GF-D8 (cell line): ENCODE measurements around the gene CBX8.

Experiments
- DNase-seq: peaks from one replicate; lab custom pipeline; 2025; lab: John Stamatoyannopoulos, UW

The CBX8 gene

DNA sequence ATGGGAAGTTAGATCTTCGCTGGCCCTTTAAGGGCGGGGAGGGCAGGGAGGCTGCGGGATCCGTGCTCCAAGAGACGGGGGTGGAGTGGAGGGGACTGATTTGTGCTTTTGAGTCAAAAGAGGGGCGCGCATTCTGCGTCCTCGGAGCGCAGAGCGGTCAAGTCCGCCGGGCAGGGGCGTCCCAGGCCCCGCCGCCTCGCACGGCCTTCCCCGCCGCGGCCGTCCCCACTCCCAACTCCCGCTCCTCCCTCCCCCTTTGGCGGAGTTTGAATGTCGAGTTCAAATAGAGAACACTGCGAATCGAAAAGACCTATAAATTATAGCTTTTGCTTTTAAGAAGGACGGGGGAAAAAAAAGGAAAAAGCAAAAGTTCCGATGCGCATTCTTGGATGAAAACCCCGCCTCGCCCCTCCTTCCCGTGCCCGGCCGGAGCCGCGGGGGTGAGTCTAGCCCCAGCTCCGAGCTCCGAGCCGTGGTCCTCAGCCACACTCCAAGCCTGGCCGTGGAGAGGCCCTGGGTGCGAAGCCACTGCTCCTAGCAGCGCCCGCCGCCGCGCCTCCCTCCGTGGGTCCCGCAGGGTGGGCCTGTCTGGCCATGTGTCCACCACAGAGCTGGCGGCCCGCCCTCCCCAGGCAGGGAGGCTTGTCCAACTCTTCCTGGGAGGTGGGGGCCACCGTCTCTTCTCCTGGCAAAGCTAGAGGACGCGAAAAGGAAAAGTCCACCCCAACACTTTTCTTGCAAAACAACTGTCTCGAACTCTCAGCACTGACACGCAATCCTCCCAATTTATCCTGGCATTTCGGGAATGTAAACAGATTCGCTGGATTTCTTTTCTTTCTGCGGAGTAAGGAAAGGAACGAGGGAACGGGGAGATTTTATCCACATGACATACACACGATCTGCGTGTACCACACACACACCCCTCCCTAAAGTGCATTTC, 3.6 kb downstream of the CBX8 start:
- DNase-seq: no peak

DNA sequence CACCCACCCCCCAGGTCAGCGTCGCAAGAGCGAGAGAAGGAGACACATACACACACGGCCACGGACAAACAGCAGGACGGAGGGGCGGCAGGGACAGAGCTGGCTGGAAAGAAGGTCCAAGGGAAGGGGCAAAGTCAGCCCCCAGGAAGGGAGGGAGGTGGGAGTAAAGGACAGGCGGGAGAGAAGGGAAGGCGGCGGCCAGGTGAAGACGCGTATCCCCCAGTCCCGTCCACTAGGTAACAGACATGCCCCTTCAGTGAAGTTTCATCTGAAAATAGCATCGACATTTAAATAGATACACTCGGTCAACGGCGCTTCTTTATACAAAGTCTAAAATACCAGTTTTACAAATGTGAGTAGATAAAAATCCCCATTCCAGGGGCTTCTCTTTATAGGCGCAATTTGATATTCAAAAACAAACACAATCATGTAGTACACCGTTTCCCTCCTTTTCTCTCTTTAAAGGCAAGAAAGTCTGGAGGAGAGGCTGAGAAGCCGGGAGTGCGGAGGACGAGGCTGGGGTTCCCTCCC, 4.5 kb downstream of the CBX8 start:
- DNase-seq: no peak

DNA sequence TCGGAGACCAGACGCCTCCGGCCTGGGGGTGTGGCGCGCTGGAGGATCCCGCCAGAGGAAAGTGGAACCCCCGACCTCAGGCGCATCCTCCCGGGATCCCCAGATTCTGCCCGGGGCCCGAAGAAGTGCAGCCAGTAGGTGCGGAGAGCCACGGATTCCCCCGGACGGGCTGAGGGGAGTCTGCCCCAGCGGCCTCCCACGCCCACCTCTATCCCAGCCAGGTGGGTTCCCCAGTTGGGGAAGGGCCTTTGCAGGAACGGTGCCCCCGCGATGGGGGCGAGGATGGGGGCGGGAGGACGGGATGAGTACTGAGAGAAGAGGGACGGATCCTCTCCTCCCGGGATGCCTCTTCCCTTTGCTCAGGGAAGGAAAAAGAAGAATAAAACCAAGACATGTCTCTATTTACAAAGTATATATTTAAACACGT, 5.1 kb downstream of the CBX8 start:
- DNase-seq: no peak

DNA sequence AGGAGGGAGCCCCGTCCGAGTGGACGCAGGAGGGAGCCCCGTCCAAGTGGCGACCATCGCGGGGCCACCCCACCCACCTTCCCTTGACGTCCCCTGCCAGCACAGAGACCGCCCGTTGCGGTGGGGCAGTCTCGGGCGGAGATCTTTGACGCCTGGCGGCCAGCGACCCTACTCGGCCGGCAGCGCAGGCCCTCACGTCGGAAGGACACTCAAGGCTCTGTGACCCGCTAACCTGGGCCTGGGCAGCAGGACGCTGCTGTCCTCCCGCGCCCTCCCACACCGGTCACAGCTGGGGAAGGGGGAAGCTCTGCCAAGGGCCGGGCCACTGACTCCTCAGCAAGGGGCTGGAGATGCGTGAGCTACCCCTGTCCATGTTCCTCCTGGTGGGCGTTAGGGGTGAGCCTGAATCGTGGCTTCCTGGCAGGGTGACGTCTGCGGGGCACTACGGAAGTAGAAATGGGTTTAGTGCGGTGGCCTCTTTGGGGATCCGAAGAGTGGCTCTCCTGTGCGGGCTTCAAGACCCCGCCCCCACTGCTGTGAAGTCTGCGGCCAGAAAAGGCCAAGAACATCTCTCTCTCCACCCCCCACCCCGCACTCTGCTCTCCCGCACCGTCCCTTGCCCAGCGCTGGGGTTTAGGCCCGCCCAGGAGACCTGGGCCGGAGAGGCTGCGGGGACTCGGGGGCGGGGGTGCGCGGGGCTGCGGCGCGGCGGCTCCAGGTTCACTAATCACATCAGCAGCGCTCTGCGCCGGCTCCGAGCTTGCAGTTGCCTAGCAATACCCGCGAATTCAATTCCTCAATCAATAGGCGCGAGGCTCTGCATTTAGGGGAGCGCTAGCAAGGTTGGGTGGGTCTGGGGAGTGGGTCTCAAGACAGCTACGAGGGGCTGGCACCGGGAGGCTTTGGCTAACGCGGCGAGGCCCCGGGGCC, 5.8 kb downstream of the CBX8 start:
- DNase-seq: no peak

DNA sequence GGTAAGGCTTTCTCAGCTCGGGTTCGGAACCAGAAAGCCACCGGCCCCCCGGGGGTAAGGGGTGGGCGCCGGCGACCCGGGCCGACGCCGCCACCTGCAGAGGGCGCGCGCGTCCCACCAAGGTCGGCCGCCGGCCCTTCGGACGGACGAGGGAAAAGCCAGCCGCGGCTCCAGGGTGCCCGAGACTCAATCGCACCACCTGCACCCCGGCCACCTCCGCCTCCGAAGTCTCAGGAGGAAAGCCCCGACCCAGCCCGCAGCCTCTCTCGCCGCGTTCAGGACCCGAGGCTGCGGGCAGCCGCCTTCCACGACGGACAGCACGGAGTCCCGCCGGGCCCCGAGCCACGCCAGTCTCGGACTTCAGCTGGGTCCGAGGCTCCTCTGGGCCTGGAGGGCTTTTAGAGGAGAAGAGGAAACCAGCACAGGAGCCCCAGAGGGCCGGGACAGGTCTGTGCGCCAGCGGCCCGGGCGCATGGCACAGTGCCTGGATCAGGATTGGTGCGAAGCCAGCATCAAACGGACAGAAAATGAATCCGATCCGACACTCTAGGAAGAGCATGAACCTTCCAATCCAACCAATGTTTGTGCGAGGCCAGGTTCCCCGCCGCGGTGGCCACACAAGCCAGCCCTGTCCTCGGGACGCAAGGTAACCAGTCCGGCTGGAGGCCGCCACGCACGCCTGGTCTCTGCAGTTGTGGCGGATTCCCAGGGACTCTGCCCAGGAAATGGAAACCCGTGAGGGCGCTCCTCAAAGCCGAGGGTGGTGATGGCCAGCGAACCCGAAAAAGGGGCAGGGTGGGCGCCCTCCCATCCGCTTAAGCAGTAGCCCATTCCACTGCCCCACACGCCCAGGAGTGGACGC, 6.7 kb downstream of the CBX8 start:
- DNase-seq: no peak

DNA sequence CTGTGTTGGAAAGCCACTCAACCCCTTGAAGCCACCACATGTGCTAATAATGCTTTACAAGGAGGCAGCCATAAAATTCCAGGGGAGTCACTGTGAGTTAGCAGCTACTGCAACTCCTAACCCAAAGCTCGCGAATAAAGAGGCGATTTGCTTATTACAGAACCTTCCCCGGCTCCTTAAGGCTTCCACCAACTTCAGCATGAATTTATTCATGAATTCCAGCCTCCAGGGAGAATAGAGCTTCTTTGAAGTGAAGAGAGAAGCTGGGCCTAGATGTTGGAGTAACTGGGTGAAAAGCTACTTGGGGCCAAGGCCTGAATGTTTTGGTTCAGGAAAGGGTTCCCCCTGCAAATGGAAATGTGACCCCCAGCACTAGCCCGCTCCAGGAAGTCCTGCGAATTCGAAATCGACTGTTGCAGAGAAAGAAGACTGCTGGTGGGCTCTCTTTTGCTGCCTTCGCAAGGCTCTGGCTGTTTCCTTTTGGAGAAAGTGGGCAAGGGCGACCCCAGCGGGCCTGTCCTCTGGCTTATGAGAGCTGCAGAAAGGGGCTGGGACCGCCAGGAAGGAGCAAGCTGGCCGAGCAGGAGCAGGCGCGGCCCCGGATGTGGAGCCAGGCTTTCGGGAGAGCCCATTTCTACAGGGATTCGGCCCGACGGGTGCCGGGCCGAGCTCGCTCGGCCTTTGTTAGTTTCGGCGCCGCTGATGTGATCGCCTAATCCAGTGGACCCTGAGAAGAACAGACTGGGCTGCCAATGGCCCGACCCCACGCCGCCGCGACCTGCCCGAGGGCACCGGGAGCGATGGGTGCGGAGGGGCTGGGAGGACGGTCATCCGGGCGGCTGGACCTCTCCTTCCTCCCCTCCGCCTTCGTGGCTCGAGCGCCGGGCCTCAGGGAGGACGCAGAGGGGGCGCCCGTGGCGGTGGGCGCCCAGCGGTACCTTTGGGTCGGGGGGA, 7.6 kb downstream of the CBX8 start:
- no peak for DNase-seq

DNA sequence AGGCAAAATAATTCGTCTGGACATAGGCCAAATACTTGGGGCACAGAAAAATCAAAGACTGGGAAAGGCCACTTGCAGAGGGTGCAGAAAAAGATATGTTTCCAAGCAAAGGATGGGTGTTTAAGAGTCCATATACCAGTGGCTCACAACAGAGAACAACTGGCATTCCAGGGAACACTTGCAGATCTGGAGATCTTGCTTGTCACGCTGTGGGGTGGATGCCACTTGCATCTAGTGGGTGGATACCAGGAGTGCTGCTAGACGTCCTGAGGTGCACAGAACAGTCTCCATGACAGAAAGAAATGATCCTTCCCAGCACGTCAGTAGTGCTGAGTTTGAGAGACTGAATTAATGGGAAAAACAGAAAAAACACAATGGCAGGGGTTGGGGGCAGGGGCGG, 8.4 kb downstream of the CBX8 start:
- DNase-seq: no peak

DNA sequence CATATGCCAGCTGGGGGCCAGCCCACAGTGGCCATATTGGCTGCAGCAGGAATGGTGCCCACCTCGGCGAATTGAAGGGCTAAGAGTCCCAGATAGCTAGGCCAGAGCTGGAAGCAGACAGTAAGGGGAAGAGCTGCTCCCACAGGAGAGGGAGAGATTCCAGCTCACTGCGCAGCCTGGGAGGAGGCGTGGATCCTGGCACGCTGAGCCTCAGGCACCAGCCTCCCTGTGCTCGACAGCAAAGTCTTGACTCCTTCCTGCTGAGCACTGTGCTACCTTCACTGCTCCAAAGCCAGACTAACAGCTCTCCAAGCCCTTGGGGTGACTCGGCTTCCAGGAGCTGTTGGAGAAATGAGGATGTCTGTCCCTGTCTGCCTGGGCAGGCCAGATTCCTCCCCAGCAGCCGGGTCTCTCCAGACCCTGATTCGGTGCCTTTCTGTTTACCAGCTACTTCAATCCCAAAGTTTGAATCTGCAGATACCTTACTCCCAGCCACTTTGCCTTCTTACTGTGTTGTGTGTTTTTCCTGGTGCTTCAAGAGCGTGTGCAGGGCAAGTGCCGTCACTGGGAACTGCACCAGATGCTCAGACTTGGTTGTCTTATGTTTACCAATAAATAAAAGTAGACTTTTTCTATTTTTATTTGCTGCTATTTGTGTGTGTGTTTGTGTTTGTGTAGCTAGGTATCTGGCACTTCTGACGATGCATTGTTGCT, 9.8 kb downstream of the CBX8 start:
- no peak for DNase-seq

DNA sequence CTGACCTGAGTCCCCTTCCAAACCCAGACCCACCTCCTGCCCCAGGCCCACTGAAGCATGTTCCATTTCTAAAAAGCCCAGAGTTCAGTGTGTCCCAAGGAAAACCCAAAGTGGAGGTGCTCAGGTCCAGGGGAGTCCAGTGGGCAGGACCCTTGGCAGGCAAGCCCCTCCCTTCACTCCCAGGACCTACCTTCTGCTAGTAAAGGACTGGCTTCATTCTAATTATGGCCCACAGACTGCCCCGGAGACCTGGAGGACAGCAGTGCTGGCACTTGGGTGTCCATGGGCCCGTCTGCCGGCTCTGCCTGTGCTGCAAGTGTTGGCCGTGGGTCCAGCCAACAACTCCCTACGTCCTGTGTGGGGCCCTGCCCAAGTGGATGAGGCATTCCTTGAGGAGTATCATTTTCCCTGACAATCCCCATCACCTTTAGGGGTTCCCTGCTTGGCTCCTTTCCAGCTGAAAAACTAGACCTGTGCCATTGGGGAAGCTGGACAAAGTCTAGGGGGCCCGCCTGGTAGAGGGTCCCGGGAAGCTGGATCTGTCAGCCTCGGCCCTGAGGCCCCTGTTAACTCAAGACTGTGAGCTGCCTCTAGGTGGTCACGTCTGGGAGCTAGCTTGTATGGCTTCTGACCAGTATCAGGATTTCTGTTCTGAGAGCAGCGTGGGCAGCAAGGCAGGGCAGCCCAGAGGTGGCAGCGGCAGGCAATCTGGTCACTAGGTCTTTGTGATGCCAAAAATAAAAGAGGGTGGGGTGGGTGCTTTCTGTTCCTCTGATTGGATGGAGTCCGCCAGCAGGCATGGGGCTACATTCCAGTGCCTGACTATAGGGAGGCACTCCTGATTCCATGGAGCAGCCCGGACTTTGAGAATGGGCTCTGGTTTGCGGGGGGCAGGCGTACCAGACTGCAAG, 10.7 kb downstream of the CBX8 start:
- no peak for DNase-seq

DNA sequence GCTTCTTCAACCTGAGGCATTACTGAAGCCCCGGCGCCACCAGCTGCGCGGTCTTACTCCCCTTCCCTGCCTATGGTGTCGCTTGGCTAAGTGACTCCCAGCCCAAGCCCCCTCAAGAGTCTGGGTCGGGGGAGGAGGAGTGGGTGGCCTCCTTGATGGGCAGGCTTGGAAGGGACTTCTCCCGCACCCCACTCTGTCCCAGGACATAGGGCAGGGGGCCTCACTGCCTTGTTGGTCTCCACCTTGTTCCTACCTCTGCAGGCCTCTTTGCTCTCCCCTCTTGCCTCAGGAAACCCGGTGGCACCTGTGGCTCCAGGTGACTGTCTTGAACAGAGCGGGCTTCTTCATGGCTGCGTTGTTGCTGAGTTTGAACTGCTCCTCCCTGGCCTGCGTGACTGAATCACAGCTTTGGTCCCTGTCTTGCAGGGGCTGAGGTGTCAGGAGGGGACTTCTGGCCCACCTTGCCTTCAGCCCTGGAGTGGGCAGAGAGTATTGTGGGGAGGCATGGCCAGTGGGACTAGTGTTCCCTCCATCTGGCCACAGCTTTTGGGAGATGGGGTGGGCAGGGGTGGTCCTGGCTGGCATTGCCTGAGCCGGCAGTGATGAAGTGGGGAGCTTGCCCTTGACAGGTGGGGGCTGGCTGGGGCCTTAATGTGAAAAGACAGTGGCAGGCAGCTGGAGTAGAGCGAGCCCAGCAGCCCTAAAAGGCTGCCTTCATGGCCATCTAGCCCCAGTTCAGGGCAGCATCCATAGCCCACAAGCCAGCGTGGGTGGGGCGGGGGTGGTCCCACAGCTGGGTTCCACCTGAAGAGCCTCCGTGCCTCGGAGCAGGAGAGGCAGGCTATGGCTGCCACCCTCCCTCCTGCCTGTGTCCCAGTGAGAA, 11.6 kb downstream of the CBX8 start:
- no peak for DNase-seq

DNA sequence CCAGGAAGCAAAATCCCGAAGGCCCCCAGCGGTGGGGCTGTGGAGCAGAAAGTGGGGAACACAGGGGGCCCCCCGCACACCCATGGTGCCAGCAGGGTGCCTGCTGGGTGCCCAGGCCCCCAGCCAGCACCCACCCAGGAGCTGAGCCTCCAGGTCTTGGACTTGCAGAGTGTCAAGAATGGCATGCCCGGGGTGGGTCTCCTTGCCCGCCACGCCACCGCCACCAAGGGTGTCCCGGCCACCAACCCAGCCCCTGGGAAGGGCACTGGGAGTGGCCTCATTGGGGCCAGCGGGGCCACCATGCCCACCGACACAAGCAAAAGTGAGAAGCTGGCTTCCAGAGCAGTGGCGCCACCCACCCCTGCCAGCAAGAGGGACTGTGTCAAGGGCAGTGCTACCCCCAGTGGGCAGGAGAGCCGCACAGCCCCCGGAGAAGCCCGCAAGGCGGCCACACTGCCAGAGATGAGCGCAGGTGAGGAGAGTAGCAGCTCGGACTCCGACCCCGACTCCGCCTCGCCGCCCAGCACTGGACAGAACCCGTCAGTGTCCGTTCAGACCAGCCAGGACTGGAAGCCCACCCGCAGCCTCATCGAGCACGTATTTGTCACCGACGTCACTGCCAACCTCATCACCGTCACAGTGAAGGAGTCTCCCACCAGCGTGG, 12.4 kb downstream of the CBX8 start:
- DNase-seq: no peak

DNA sequence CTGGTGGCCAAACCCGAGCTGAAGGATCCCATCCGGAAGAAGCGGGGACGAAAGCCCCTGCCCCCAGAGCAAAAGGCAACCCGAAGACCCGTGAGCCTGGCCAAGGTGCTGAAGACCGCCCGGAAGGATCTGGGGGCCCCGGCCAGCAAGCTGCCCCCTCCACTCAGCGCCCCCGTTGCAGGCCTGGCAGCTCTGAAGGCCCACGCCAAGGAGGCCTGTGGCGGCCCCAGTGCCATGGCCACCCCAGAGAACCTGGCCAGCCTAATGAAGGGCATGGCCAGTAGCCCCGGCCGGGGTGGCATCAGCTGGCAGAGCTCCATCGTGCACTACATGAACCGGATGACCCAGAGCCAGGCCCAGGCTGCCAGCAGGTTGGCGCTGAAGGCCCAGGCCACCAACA, 13.0 kb downstream of the CBX8 start:
- DNase-seq: no peak

DNA sequence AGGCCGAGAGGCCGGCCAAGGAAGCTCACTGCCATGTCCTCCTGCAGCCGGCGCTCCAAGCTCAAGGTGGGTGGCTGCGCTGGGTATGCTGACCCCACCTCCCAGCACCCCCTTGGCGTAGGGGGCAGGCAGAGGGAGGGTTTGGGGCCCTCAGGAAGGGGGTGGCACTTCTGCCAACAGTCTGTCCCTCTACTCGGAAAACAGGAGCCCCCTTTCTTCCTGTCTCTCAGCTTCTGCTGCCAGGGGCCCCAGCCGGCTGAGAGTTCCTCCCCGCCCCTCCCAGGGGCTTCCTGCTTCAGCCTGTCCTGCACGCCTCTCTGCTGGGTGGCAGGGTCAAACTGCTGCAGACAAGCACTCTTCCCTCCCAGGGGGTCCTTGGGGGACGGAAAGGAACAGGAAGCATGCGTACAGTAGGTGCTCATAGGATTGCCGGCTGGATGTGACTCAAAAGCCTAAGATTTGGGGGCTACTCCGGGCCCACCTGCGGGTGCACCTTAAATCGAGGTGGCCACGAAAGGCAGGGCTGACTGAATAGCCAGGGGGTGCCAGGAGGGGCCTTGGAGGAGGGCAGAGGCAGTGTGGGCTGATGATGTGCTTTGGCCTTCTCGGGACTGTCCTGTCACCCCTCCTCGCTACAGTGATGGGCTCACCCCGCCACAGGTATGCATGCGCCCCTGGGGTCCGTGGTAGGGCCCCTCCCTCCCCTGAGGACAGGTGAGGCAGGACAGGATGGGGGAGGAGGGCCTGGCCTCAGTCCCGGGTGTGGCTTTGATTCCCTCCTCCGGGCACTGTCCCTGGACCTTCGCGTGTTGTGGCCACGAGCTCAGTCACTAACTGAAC, 14.9 kb downstream of the CBX8 start:
- no peak for DNase-seq

DNA sequence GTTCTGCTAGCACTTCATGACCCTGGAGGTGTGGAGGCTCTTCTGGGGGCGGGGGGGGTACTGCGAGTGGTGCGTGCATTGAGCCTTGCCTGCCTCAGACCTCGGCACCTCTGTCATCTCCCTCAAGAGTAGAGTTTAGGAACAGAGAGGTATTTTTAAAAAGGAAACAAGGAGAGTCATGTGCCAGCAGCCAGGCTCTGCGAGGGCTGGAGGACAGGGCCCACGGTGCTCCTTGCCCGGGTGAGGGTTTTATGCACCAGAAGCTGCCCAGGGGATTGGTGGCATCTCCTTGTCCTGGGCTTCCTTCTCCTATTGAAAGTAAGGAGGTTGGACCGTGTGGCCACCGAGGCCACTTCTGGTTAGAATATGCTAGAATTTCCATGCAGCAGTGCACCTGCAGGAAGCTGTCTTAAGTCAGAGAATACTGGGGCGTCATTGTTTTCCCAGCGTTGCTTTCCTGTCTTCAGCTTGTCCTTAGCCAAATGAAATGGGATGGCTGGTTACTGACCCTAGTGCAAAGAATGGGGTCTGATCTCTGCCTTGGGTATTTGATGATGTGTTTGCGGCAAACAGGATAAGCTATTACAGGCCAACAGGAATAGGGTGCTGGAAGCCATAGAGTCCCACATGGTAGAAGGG, 15.7 kb downstream of the CBX8 start:
- DNase-seq: no peak

DNA sequence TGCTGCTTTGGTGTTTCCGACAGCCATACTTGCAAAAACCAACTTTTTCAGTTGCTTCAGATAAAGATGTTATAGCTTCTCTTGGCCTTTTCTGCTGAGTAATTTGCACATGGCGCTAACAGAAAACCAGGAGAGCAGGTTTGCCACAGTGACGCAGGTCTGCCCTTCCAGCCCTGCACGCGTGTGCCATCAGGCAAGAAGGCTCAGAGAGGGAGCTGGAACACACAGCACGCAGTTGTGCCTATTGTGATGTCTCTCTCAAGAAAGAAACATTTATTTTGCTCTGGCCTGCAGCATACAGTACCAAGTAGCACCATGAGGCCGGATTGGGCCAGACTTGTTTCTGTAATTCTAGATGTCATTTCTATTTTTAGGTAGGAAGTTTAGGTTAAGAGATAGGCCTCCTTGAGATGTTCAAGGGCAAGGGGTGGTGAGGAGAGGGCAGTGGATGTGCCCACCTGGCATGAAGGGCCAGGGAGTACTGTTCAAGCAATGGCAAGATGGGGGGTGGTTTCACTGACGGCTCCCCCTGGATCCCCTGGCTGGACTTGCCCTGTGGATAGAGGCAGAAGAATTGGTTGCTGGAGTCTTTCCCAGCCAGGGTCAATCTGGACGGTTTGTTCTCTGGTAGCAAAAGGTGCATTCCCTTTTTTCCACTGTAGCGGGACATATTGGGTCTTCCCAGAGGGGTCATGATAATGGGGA, 17.1 kb downstream of the CBX8 start:
- no peak for DNase-seq
